Measurements from ENCODE around the gene KRT14. TPM values are rescaled to one million over a fixed set of nuclear protein-coding genes. Genes with fewer than 3 reads are reported as not detected.

Gene KRT14
- total RNA-seq, 1 donor from 2014 or later, result not detected

- H3K9me3 Mint-ChIP-seq, result peaks cover 3% of the 10 kb centered on the region
- H3K36me3 Mint-ChIP-seq, result no peaks in the 10 kb centered on the region
- no peak overlapping the region for H3K27ac ChIP-seq
- no peaks in the 10 kb centered on the region for H4K20me1 ChIP-seq (ENCODE audit: low read depth)
- DNase-seq (ENCODE audit: low spot score), result no peak
- H2AFZ ChIP-seq (replicated peaks), result peak overlapping the region; percentile 68
- H3K4me1 ChIP-seq, result peaks cover 16% of the 10 kb centered on the region
- H3K4me1 Mint-ChIP-seq, result peaks cover 29% of the 10 kb centered on the region
- H3K79me2 ChIP-seq (ENCODE audit: low read depth), result no peaks in the 10 kb centered on the region
- no peak for TF ChIP-seq EZH2phosphoT487 (IDR thresholded peaks at IDR 0.05)
- no peak for TF ChIP-seq EZH2 (IDR thresholded peaks at IDR 0.05)
- TF ChIP-seq, protein P1, sequence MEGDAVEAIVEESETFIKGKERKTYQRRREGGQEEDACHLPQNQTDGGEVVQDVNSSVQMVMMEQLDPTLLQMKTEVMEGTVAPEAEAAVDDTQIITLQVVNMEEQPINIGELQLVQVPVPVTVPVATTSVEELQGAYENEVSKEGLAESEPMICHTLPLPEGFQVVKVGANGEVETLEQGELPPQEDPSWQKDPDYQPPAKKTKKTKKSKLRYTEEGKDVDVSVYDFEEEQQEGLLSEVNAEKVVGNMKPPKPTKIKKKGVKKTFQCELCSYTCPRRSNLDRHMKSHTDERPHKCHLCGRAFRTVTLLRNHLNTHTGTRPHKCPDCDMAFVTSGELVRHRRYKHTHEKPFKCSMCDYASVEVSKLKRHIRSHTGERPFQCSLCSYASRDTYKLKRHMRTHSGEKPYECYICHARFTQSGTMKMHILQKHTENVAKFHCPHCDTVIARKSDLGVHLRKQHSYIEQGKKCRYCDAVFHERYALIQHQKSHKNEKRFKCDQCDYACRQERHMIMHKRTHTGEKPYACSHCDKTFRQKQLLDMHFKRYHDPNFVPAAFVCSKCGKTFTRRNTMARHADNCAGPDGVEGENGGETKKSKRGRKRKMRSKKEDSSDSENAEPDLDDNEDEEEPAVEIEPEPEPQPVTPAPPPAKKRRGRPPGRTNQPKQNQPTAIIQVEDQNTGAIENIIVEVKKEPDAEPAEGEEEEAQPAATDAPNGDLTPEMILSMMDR (IDR thresholded peaks at IDR 0.05), result no peak
- peak overlapping the region; percentile 75 for H3K4me3 Mint-ChIP-seq
- H3K27ac Mint-ChIP-seq, result peak overlapping the region; percentile 76
- peaks cover 5% of the 10 kb centered on the region for H3K27me3 Mint-ChIP-seq (ENCODE audit: insufficient read depth, low read depth)
- H3F3A ChIP-seq (ENCODE audit: low read depth), result peaks cover 16% of the 10 kb centered on the region
- H3K36me3 ChIP-seq, result no peaks in the 10 kb centered on the region
- no peaks in the 10 kb centered on the region for H3K9me3 ChIP-seq (ENCODE audit: low read depth)
- no peak overlapping the region for H3K4me3 ChIP-seq
- H3K9ac ChIP-seq, result no peak overlapping the region
- peak overlapping the region; percentile 58 for H3K4me2 ChIP-seq
- H3K27me3 ChIP-seq, result no peaks in the 10 kb centered on the region
Measured at GRCh38 chr17:41547921-41548843, 38.5 kb downstream of the KRT14 start.

- no peaks in the 10 kb centered on the region for H3K79me2 ChIP-seq (ENCODE audit: low read depth)
- Mint-ChIP-seq H3K27me3 (ENCODE audit: insufficient read depth, low read depth) (peaks cover 5% of the 10 kb centered on the region), H3K4me3 (no peak overlapping the region), H3K36me3 (no peaks in the 10 kb centered on the region), H3K4me1 (peaks cover 29% of the 10 kb centered on the region), H3K27ac (peak overlapping the region; percentile 36), H3K9me3 (peaks cover 3% of the 10 kb centered on the region)
- no peaks in the 10 kb centered on the region for H4K20me1 ChIP-seq (ENCODE audit: low read depth)
- no peak overlapping the region for H3K27ac ChIP-seq
- no peaks in the 10 kb centered on the region for H3K9me3 ChIP-seq (ENCODE audit: low read depth)
- no peaks in the 10 kb centered on the region for H3K36me3 ChIP-seq
- no peak overlapping the region for H3K9ac ChIP-seq
- no peak overlapping the region for H3K4me2 ChIP-seq
- peaks cover 16% of the 10 kb centered on the region for H3K4me1 ChIP-seq
- H3K27me3 ChIP-seq, result no peaks in the 10 kb centered on the region
- no peak overlapping the region for H2AFZ ChIP-seq (replicated peaks)
- no peak overlapping the region for H3K4me3 ChIP-seq
- peak; percentile 38 for DNase-seq (ENCODE audit: low spot score)
- TF ChIP-seq EZH2phosphoT487 (IDR thresholded peaks at IDR 0.05), result no peak
- TF ChIP-seq, protein P1 (IDR thresholded peaks at IDR 0.05), result no peak
- H3F3A ChIP-seq (ENCODE audit: low read depth), result peaks cover 16% of the 10 kb centered on the region
Measured at GRCh38 chr17:41547378-41547841, 39.3 kb downstream of the KRT14 start.

DNA sequence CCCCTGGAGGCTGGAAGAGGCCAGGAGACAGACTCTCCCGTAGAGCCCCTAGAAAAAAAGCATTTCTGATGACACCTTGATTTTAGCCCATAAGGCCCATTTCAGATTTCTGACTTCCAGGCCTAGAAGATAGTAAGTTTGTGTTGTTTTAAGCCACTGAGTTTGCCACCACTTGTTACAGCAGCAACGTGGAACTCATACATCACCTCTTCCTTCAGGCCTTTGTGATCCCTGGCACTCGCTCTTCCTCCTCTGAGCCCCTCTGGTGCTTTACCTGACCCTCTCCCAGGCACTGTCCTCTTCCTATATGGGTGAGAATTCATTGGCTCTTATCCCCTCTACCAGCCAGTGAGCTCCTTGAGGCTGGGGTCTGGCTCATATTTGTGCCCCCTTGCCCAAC, 39.9 kb downstream of the KRT14 start:
- no peak overlapping the region for H3K9ac ChIP-seq
- H3K36me3 ChIP-seq, result no peaks in the 10 kb centered on the region
- H3K9me3 ChIP-seq (ENCODE audit: low read depth), result no peaks in the 10 kb centered on the region
- H3K4me2 ChIP-seq, result no peak overlapping the region
- no peaks in the 10 kb centered on the region for H3K79me2 ChIP-seq (ENCODE audit: low read depth)
- TF ChIP-seq EZH2phosphoT487 (IDR thresholded peaks at IDR 0.05) (no peak), EZH2 (IDR thresholded peaks at IDR 0.05) (no peak)
- TF ChIP-seq, protein P1 (IDR thresholded peaks at IDR 0.05), result no peak
- no peak overlapping the region for H2AFZ ChIP-seq (replicated peaks)
- Mint-ChIP-seq H3K36me3 (no peaks in the 10 kb centered on the region), H3K4me1 (peaks cover 29% of the 10 kb centered on the region), H3K27me3 (ENCODE audit: insufficient read depth, low read depth) (peaks cover 5% of the 10 kb centered on the region), H3K9me3 (peaks cover 3% of the 10 kb centered on the region), H3K27ac (peak overlapping the region; percentile 36), H3K4me3 (no peak overlapping the region)
- no peak overlapping the region for H3K27ac ChIP-seq
- H3K4me3 ChIP-seq, result no peak overlapping the region
- H3K27me3 ChIP-seq, result no peaks in the 10 kb centered on the region
- H4K20me1 ChIP-seq (ENCODE audit: low read depth), result no peaks in the 10 kb centered on the region
- peaks cover 16% of the 10 kb centered on the region for H3F3A ChIP-seq (ENCODE audit: low read depth)
- DNase-seq (ENCODE audit: low spot score), result no peak
- H3K4me1 ChIP-seq, result peaks cover 16% of the 10 kb centered on the region

Data from neural progenitor cell (in vitro differentiated cells).